GM12891 (cell line): ENCODE measurements around the gene GNG2.

ENCODE experiments used
- POLR2A ChIP-seq: IDR thresholded peaks from 2 replicates; pipeline ENCODE4 v1.6.1; 2011; ENCODE audit warnings: low read depth, low read length, control low read depth
- POLR2AphosphoS5 ChIP-seq: IDR thresholded peaks from 2 replicates; pipeline ENCODE4 v1.6.1; 2011; ENCODE audit warnings: low read depth, low read length, control low read depth

DNA sequence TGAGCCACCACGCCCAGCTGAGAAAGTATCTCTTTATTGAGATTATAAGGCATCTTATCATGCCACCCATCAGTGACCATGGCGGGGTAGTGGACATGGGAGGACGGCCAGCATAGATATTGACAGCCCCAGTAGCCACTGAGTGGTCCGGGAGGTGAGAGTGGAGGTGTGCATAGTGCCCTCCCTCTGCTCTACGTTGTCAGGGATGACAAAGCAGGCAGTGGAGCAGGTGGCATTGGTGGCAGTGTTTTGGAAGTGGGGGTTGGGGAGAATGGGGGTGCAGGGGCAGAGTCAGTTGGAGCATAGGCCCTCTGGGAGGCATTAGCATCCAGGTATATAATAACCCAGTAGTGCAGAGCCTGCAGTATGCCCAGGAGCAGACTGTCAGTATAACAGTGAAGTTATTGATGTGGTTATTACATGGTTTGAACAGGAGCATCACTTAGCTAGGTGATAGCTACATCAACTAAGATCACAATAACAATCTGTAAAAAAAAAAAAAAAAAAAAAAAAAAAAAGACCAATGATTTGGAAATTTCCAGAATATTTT lies 41.1 kb downstream of the GNG2 start:
- no peak for TF ChIP-seq POLR2A
- TF ChIP-seq POLR2AphosphoS5: no peak
